HL-60 (cell line): ENCODE measurements around the gene OSBPL5.

ENCODE experiments used
- POLR2AphosphoS5 ChIP-seq: IDR thresholded peaks from 2 replicates; pipeline ENCODE4 v1.6.1; 2012; ENCODE audit warnings: low read depth
- SPI1 ChIP-seq: IDR thresholded peaks from 2 replicates; pipeline ENCODE4 v1.6.1; 2012; ENCODE audit warnings: low read depth, mild to moderate bottlenecking, borderline replicate concordance
- TF ChIP-seq, protein P1 (sequence below): IDR thresholded peaks from one replicate; pipeline ENCODE4 v1.5.1; 2011; ENCODE audit warnings: low read length, control low read depth, inconsistent platforms; ENCODE audit not compliant: insufficient read depth
- TF ChIP-seq, protein P2 (sequence below): IDR thresholded peaks from 2 replicates; pipeline ENCODE4 v1.6.1; 2012; ENCODE audit warnings: low read depth; ENCODE audit not compliant: insufficient replicate concordance

DNA sequence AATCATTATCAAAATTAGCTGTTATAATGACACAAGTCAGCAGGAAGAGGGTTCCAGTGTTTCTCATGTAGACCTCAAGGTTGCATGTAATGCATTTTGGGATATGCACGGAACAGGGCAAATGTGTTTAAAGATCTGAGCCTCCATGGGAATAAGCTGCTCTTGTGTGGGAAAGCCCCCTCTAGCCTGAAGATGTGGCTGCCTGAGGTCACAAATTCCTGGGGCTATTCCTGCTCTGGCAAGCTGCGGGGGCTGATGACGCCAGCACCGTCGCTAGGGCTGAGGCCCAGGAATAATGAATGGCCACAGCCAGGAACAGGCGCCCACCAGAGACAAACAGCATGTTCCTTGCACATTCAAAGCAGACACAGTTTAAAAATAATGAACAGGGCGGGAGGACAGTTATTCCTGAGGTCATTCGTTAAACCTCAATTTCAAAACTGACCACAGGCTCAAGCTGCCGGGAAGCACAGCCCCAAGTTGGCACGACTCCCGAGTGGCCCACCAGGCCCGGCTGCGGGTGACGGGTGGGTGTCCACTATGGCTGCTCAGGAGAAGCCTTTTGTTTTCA, 11.7 kb downstream of the OSBPL5 start:
- TF ChIP-seq, protein P1, sequence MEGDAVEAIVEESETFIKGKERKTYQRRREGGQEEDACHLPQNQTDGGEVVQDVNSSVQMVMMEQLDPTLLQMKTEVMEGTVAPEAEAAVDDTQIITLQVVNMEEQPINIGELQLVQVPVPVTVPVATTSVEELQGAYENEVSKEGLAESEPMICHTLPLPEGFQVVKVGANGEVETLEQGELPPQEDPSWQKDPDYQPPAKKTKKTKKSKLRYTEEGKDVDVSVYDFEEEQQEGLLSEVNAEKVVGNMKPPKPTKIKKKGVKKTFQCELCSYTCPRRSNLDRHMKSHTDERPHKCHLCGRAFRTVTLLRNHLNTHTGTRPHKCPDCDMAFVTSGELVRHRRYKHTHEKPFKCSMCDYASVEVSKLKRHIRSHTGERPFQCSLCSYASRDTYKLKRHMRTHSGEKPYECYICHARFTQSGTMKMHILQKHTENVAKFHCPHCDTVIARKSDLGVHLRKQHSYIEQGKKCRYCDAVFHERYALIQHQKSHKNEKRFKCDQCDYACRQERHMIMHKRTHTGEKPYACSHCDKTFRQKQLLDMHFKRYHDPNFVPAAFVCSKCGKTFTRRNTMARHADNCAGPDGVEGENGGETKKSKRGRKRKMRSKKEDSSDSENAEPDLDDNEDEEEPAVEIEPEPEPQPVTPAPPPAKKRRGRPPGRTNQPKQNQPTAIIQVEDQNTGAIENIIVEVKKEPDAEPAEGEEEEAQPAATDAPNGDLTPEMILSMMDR, result no peak
- TF ChIP-seq POLR2AphosphoS5, result 0 out of 2 replicates have a peak, but pooled peaks have one; percentile 12
- TF ChIP-seq, protein P2, sequence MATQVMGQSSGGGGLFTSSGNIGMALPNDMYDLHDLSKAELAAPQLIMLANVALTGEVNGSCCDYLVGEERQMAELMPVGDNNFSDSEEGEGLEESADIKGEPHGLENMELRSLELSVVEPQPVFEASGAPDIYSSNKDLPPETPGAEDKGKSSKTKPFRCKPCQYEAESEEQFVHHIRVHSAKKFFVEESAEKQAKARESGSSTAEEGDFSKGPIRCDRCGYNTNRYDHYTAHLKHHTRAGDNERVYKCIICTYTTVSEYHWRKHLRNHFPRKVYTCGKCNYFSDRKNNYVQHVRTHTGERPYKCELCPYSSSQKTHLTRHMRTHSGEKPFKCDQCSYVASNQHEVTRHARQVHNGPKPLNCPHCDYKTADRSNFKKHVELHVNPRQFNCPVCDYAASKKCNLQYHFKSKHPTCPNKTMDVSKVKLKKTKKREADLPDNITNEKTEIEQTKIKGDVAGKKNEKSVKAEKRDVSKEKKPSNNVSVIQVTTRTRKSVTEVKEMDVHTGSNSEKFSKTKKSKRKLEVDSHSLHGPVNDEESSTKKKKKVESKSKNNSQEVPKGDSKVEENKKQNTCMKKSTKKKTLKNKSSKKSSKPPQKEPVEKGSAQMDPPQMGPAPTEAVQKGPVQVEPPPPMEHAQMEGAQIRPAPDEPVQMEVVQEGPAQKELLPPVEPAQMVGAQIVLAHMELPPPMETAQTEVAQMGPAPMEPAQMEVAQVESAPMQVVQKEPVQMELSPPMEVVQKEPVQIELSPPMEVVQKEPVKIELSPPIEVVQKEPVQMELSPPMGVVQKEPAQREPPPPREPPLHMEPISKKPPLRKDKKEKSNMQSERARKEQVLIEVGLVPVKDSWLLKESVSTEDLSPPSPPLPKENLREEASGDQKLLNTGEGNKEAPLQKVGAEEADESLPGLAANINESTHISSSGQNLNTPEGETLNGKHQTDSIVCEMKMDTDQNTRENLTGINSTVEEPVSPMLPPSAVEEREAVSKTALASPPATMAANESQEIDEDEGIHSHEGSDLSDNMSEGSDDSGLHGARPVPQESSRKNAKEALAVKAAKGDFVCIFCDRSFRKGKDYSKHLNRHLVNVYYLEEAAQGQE, result no peak
- no peak for TF ChIP-seq SPI1
